Sigmoid colon (tissue), 7 donors: Measurements from ENCODE around the gene MS4A18. TPM values are rescaled to one million over a fixed set of nuclear protein-coding genes. Genes with fewer than 3 reads are reported as not detected.

ENCODE experiments used
- DNase-seq: peaks from one replicate; pipeline ENCODE4 v3.0.0-alpha.2; 2019
- H3K27ac ChIP-seq, 4 donors: fragments of 200-600 bp; sonication (generic); one replicate each; pipeline ENCODE4 v1.5.1; 2016 to 2019; ENCODE audit warnings: mild to moderate bottlenecking in 1 of 4
- H3K27me3 ChIP-seq, 3 donors: fragments of 200-600 bp; sonication (generic); one replicate each; pipeline ENCODE4 v1.5.1; 2019; ENCODE audit warnings: mild to moderate bottlenecking in 1 of 3
- H3K36me3 ChIP-seq, 4 donors: fragments of 200-600 bp; sonication (generic); one replicate each; pipeline ENCODE4 v1.5.1; 2016 to 2019
- H3K4me1 ChIP-seq, 4 donors: fragments of 200-600 bp; sonication (generic); one replicate each; pipeline ENCODE4 v1.5.1; 2017 to 2019
- H3K4me3 ChIP-seq, 4 donors: fragments of 200-600 bp; sonication (generic); one replicate each; pipeline ENCODE4 v1.5.1; 2017 to 2019; ENCODE audit warnings: mild to moderate bottlenecking in 2 of 4, moderate library complexity in 1 of 4
- H3K9me3 ChIP-seq, 4 donors: fragments of 200-600 bp in 3 of 4; sonication (generic) in 3 of 4; one replicate each; pipeline versions ENCODE4 v1.5.1 to v1.6.1; 2013 to 2019
- EP300 ChIP-seq, 4 donors: sonication (generic); formaldehyde crosslinking; IDR thresholded peaks; one replicate each; pipeline ENCODE4 v1.6.1; 2017; ENCODE audit warnings: antibody characterized with exemption in 4 of 4
- POLR2A ChIP-seq, 2 donors: fragments of 450-650 bp; IDR thresholded peaks; one replicate each; pipeline ENCODE4 v1.6.1; 2016; ENCODE audit warnings: antibody characterized with exemption in 2 of 2, mild to moderate bottlenecking in 2 of 2, moderate library complexity in 2 of 2
- POLR2AphosphoS5 ChIP-seq, 4 donors: sonication (generic); formaldehyde crosslinking; IDR thresholded peaks; one replicate each; pipeline ENCODE4 v1.6.1; 2017; ENCODE audit warnings: antibody characterized with exemption in 4 of 4
- WGBS, 2 donors: extraction: QIAGEN DNeasy Blood & Tissue Kit; methylation state at CpG; one replicate each; pipeline ENCODE4 v1.1.7; 2013; 5-methylcytosine and 5-hydroxymethylcytosine counted together
- intact Hi-C: fragments of 100-400 bp; cut with DNase I; formaldehyde crosslinking; loops from one replicate; pipeline ENCODE4 v1.15.1; 2023
- polyA plus RNA-seq, 3 donors: library from polyadenylated mRNA; stranded (reverse); fragments of 200-250 nt; gene quantifications; one replicate each; pipeline ENCODE4 v1.2.3, GENCODE V29; 2013
- total RNA-seq, 4 donors: library from RNA; depleted of rRNA; stranded (reverse); fragments of >200 nt; gene quantifications; one replicate each; pipeline ENCODE4 v1.1.0, GENCODE V29; 2016
- TF ChIP-seq, protein P1 (sequence below), 4 experiments: fragments of 450-650 bp in 3 of 4; fragments of 200-600 bp in 1 of 4; IDR thresholded peaks; one replicate each; pipeline ENCODE4 v1.5.1; 2016 to 2019; ENCODE audit warnings: antibody characterized with exemption in 4 of 4, mild to moderate bottlenecking in 3 of 4, moderate library complexity in 2 of 4
- donor health status: healthy with polysubstance abuse.
- donor health status: Bipolar disorder and iron deficiency.
- donor health status: healthy.

The MS4A18 gene
- total and polyA plus RNA-seq, 7 donors: 0.10 TPM; not detected in 6

DNA sequence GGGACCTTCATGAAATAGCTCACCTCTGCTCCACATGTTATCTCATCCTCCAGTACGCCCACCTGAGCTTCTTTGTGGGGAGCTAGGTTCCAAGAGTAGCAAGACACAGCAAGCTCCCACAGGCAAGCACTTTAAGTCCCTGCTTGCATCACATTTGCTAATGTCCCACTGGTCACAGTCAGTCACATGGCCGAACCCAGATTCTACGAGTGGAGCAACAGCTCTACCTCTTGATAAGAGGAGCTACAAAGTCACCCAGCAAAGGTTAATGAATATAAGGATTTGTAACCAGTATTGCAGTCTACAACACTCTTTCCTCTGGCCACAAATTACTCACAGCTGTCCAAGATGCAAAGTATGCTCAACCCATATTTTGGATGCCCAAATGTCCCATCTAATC is 16.9 kb downstream of the MS4A18 start:
- 92 to 94% methylated on average over 3 of the region's 3 CpGs for WGBS, 2 donors
- DNase-seq: no peak
- Histone ChIP-seq H3K4me1 (no peaks in the 10 kb centered on the region), H3K4me3 (no peak overlapping the region), H3K27me3 (no peaks in the 10 kb centered on the region), H3K9me3 (no peaks in the 10 kb centered on the region), H3K27ac (no peak overlapping the region), H3K36me3 (no peaks in the 10 kb centered on the region)
- TF ChIP-seq POLR2A (IDR thresholded peaks at IDR 0.05): no peak
- TF ChIP-seq, protein P1, sequence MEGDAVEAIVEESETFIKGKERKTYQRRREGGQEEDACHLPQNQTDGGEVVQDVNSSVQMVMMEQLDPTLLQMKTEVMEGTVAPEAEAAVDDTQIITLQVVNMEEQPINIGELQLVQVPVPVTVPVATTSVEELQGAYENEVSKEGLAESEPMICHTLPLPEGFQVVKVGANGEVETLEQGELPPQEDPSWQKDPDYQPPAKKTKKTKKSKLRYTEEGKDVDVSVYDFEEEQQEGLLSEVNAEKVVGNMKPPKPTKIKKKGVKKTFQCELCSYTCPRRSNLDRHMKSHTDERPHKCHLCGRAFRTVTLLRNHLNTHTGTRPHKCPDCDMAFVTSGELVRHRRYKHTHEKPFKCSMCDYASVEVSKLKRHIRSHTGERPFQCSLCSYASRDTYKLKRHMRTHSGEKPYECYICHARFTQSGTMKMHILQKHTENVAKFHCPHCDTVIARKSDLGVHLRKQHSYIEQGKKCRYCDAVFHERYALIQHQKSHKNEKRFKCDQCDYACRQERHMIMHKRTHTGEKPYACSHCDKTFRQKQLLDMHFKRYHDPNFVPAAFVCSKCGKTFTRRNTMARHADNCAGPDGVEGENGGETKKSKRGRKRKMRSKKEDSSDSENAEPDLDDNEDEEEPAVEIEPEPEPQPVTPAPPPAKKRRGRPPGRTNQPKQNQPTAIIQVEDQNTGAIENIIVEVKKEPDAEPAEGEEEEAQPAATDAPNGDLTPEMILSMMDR (IDR thresholded peaks at IDR 0.05): no peak
- intact Hi-C loops: no loop called here

DNA sequence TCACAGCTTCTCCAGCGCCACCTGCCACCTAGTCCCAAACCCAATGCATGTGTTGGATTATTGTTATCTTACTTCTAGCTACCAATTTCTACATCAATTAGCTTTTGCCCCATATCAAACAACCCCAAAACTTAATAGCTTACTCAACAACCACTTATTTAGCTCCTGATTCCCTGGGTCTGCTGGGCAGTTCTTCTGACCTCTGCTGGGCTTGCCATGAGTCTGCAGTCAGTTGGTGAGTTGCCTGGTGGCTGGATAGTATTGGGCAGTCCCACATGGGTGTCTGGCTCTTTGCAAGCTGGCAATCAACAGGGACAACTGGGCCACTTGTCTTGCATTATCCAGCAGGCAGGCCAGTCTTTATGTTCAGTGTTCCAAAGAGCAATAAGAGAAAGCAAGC is 18.5 kb downstream of the MS4A18 start:
- WGBS, 2 donors: 82 to 83% methylated on average over 1 of the region's 1 CpG
- intact Hi-C loops: no loop called here
- no peak for DNase-seq
- Histone ChIP-seq H3K4me1 (no peaks in the 10 kb centered on the region), H3K9me3 (no peaks in the 10 kb centered on the region), H3K27ac (no peak overlapping the region), H3K4me3 (no peak overlapping the region), H3K36me3 (no peaks in the 10 kb centered on the region), H3K27me3 (no peaks in the 10 kb centered on the region)
- TF ChIP-seq, protein P1 (IDR thresholded peaks at IDR 0.05): no peak
- TF ChIP-seq EP300 (IDR thresholded peaks at IDR 0.05) (no peak), POLR2AphosphoS5 (IDR thresholded peaks at IDR 0.05) (no peak), POLR2A (IDR thresholded peaks at IDR 0.05) (no peak)

DNA sequence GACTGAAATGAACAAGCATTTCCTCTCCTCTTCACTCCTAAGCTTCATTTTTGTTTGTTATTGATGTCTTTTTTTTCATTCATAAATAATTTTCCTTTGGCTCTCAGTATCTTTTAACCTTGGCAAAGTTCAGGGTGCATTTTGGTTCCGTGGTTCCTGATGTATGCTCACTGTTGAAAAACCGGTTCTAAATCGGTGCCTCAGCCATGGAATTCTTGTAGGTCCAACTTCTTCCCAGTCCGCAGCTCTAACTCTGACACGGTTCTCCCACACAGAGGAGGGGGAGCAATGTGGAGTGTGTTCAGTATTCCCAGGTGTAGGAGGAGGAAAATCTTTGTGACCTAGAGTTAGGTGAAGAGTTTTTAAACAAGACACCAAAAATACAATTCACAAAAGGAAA is 19.6 kb downstream of the MS4A18 start:
- TF ChIP-seq POLR2A (IDR thresholded peaks at IDR 0.05) (no peak), EP300 (IDR thresholded peaks at IDR 0.05) (no peak), POLR2AphosphoS5 (IDR thresholded peaks at IDR 0.05) (no peak)
- TF ChIP-seq, protein P1 (IDR thresholded peaks at IDR 0.05): no peak
- Histone ChIP-seq H3K27me3 (no peaks in the 10 kb centered on the region), H3K27ac (no peak overlapping the region), H3K4me1 (no peaks in the 10 kb centered on the region), H3K36me3 (no peaks in the 10 kb centered on the region), H3K4me3 (no peak overlapping the region), H3K9me3 (no peaks in the 10 kb centered on the region)
- 74 to 94% methylated on average over 5 of the region's 5 CpGs for WGBS, 2 donors
- DNase-seq: no peak
- intact Hi-C loops: no loop called here

DNA sequence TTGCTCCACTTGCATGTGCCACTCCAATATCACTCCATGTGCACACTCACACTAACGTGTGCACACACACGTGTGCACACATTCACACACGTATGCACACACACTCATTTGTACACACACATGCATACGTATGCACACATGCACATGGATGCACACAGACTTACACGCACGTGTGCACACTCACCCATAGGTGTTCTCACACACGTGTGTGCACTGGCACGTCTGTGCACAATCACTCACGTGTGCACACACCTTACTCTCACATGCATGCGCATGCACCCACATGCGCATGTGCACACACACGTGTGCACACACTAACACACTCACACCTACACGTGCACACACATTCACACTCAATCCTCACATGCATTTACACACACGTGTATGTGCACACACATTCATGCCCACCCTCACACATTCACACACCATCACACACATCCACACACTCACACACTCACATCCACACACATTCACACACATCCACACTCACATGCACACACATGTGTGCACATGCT is 22.9 kb downstream of the MS4A18 start:
- Histone ChIP-seq H3K4me1 (no peaks in the 10 kb centered on the region), H3K27me3 (peaks cover 0 to 12% (median 4%) of the 10 kb centered on the region in 3 donors), H3K9me3 (no peaks in the 10 kb centered on the region), H3K36me3 (no peaks in the 10 kb centered on the region), H3K27ac (no peak overlapping the region), H3K4me3 (no peak overlapping the region)
- no peak for DNase-seq
- no peak for TF ChIP-seq POLR2A (IDR thresholded peaks at IDR 0.05)
- TF ChIP-seq, protein P1 (IDR thresholded peaks at IDR 0.05): no peak
- no peak for TF ChIP-seq POLR2AphosphoS5 (IDR thresholded peaks at IDR 0.05)
- TF ChIP-seq EP300 (IDR thresholded peaks at IDR 0.05): no peak
- intact Hi-C loops: no loop called here
- 94 to 95% methylated on average over 14 of the region's 14 CpGs for WGBS, 2 donors

DNA sequence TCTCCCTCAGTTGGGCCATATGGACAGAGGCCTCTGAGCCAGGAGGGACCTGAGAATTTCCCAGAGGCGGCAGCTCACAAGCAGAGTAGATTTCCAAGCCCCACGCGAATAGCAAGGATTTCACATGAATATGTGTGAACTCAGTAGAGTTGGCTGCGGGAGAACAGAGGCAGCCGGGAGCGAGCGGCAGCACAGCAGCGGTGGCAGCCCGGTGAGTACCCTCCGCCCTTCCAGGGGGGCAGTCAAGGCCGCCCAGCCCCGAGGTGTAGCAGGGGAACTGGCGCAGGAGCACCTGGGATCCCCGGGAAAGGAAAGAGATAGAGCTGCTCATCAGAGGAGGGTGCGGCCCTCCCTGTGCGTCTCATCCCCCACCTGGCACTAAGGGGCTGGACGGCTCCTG is 23.7 kb downstream of the MS4A18 start:
- Histone ChIP-seq H3K27me3 (peaks cover 0 to 15% (median 4%) of the 10 kb centered on the region in 3 donors), H3K4me1 (no peaks in the 10 kb centered on the region), H3K9me3 (no peaks in the 10 kb centered on the region), H3K27ac (no peak overlapping the region), H3K36me3 (no peaks in the 10 kb centered on the region), H3K4me3 (no peak overlapping the region)
- no peak for TF ChIP-seq EP300 (IDR thresholded peaks at IDR 0.05)
- no peak for DNase-seq
- 90 to 92% methylated on average over 17 of the region's 17 CpGs for whole genome bisulfite sequencing, 2 donors
- intact Hi-C loops: no loop called here
